ENCODE results near the gene TMSB15A. TPM values are rescaled to one million over a fixed set of nuclear protein-coding genes. Genes with fewer than 3 reads are reported as not detected.
"Not testable (repeated sequence)": the region's sequence is repeated elsewhere in the genome, so short reads cannot be mapped to it uniquely, and the experiment has no call there.

TMSB15A gene
- total and polyA plus RNA-seq, 2 of the 8 experiments (the other 6 are each of a cell fraction or from before 2014, with no cell fraction given) = 87.6 to 189 TPM

DNA sequence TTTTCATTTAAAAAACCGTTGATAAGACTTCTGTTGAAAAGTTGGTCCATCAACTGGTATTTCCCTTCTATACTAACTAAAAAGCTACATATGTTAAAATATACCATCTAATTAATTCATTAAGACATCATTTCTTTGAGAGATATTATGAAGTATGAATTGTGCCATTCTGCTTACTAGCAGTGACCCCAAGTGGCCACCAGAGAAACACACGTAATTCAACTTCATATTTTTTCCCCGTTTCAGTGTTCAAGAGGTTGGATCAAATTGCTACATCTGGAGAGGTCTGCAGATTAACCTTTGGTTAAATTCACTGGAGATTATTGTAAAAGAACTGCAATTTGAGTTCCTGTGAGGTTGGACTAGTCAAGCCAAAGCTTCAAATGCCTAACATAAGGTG lies 46.3 kb downstream of the TMSB15A start:
- H3K56ac ChIP-seq (replicated peaks; ENCODE audit: insufficient read length, low read depth, low read length); H3K79me1 ChIP-seq (ENCODE audit: low read depth, low read length); DNase-seq (ENCODE audit: low read depth in 1 of 2, low spot score in 2 of 2); H3K23me2 ChIP-seq (ENCODE audit: low read depth, low read length); H2AK5ac ChIP-seq (ENCODE audit: low read depth, low read length); H4K20me1 ChIP-seq (replicated peaks in 1 of 2; ENCODE audit: control insufficient read depth in 1 of 2, insufficient read depth in 2 of 2, low read length in 2 of 2); H4K91ac ChIP-seq (replicated peaks; ENCODE audit: insufficient read length, low read length); H2BK20ac ChIP-seq (ENCODE audit: low read length); H3K4me3 ChIP-seq (ENCODE audit: extremely low read depth in 1 of 4, insufficient read depth in 2 of 4, low read depth in 3 of 4, low read length in 4 of 4); H3K14ac ChIP-seq (ENCODE audit: insufficient read length); H3K27me3 ChIP-seq (replicated peaks in 1 of 4; ENCODE audit: control insufficient read depth in 3 of 4, extremely low read depth in 1 of 4, insufficient read depth in 3 of 4, low read length in 3 of 4); H2BK120ac ChIP-seq (replicated peaks; ENCODE audit: low read depth, low read length); H2AFZ ChIP-seq (ENCODE audit: low read length); H3K79me2 ChIP-seq (ENCODE audit: control insufficient read depth in 1 of 2, insufficient read depth in 2 of 2, low read length in 2 of 2); H2BK5ac ChIP-seq (ENCODE audit: low read depth, low read length); H3K23ac ChIP-seq (ENCODE audit: insufficient read length); H2BK15ac ChIP-seq (ENCODE audit: low read length); H3K9ac ChIP-seq (replicated peaks in 1 of 4; ENCODE audit: extremely low read depth in 1 of 4, low read depth in 3 of 4, low read length in 3 of 4); FAIRE-seq; H4K8ac ChIP-seq (ENCODE audit: extremely low read depth, insufficient read depth, low read length); H3K18ac ChIP-seq (ENCODE audit: extremely low read depth, low read length); POLR2A ChIA-PET (ENCODE audit: partially characterized antibody); H3K9me3 ChIP-seq (ENCODE audit: insufficient read depth in 2 of 2, low read depth in 1 of 2, low read length in 1 of 2); H3K4ac ChIP-seq (replicated peaks; ENCODE audit: insufficient read length, low read depth, low read length); H3K4me1 ChIP-seq (replicated peaks in 1 of 4; ENCODE audit: control insufficient read depth in 3 of 4, insufficient read depth in 4 of 4, low read length in 3 of 4); H3K27ac ChIP-seq (ENCODE audit: low read depth, low read length); CTCF ChIA-PET (ENCODE audit: partially characterized antibody); H3K4me2 ChIP-seq (ENCODE audit: insufficient read depth in 1 of 2, low read depth in 2 of 2, low read length in 2 of 2); H2BK12ac ChIP-seq (ENCODE audit: low read depth, low read length); H4K5ac ChIP-seq (ENCODE audit: insufficient read length, low read depth, low read length); H3K36me3 ChIP-seq (ENCODE audit: control insufficient read depth in 2 of 4, insufficient read depth in 4 of 4, low read length in 3 of 4): not testable (repeated sequence)
- no CpG with 5 or more reads among the region's 3 CpGs for WGBS, 2 experiments (ENCODE audit: extremely low coverage in 1 of 2, insufficient coverage in 1 of 2, insufficient read length in 1 of 2, insufficient replicate concordance in 2 of 2, low coverage in 1 of 2, low lambda C conversion rate in 2 of 2, missing lambda C conversion rate in 1 of 2)

Other genes starting within 250 kb of the TMSB15A start
- not detected in 2 replicates for gene NXF2B, start 76.7 kb downstream of the TMSB15A start, total RNA-seq (2021; fragmentation: NEBNext Ultra II Directional; extraction: Animal tissue kit (Norgen Biotek cat#: 25700))
- gene NXF2B, start 76.7 kb downstream of the TMSB15A start, polyA plus RNA-seq (2011; rRNA removed) = not detected in 2 replicates
- gene TCP11X2, start 44.9 kb downstream of the TMSB15A start, total RNA-seq (2021; fragmentation: NEBNext Ultra II Directional; extraction: Animal tissue kit (Norgen Biotek cat#: 25700)) = 0.25 and 0.32 TPM in 2 replicates
- 0.08 TPM in 1 of 2 replicates, not detected in the other for gene TCP11X2, start 44.9 kb downstream of the TMSB15A start, polyA plus RNA-seq (2011; rRNA removed)
- gene ARMCX5, start 82.8 kb upstream of the TMSB15A start, total RNA-seq (2021; fragmentation: NEBNext Ultra II Directional; extraction: Animal tissue kit (Norgen Biotek cat#: 25700)) = 9.2 and 10.9 TPM in 2 replicates
- gene ARMCX5, start 82.8 kb upstream of the TMSB15A start, polyA plus RNA-seq (2011; rRNA removed) = 7.2 and 8.6 TPM in 2 replicates
- gene GPRASP1, start 134.7 kb upstream of the TMSB15A start, total RNA-seq (2021; fragmentation: NEBNext Ultra II Directional; extraction: Animal tissue kit (Norgen Biotek cat#: 25700)) = 1.6 and 2.0 TPM in 2 replicates
- gene GPRASP1, start 134.7 kb upstream of the TMSB15A start, polyA plus RNA-seq (2011; rRNA removed) = 0.47 and 0.65 TPM in 2 replicates
- 15.7 and 19.1 TPM in 2 replicates for gene GPRASP2, start 195.7 kb upstream of the TMSB15A start, total RNA-seq (2021; fragmentation: NEBNext Ultra II Directional; extraction: Animal tissue kit (Norgen Biotek cat#: 25700))
- 8.0 and 8.2 TPM in 2 replicates for gene GPRASP2, start 195.7 kb upstream of the TMSB15A start, polyA plus RNA-seq (2011; rRNA removed)
- gene GPRASP3, start 204.0 kb upstream of the TMSB15A start, total RNA-seq (2021; fragmentation: NEBNext Ultra II Directional; extraction: Animal tissue kit (Norgen Biotek cat#: 25700)) = 19.3 and 19.8 TPM in 2 replicates
- gene GPRASP3, start 204.0 kb upstream of the TMSB15A start, polyA plus RNA-seq (2011; rRNA removed) = 5.0 and 7.0 TPM in 2 replicates

Data from H1 (cell line).